ENCODE results near the gene TCEA3. TPM values are rescaled to one million over a fixed set of nuclear protein-coding genes. Genes with fewer than 3 reads are reported as not detected.
A peak's percentile ranks its signal among the peaks of the same experiment; 100 is the strongest.
"Not testable (repeated sequence)": the region's sequence is repeated elsewhere in the genome, so short reads cannot be mapped to it uniquely, and the experiment has no call there.

Gene TCEA3
- total RNA-seq, 4 donors from 2014 or later: 26.8 to 50.4 (median 48.0) TPM

- no peaks in the 10 kb centered on the region for H3K9me3 ChIP-seq
- no peaks in the 10 kb centered on the region for H3K27me3 ChIP-seq
- H3K27ac ChIP-seq: no peak overlapping the region
- peaks cover 0 to 15% of the 10 kb centered on the region in 2 donors for H3K4me1 ChIP-seq
- intact Hi-C loops (cut with DNase I): no loop called here
- H3K36me3 ChIP-seq: peaks cover 0 to 6% of the 10 kb centered on the region in 2 donors
- TF ChIP-seq CTCF (IDR thresholded peaks at IDR 0.05) (no peak), POLR2A (IDR thresholded peaks at IDR 0.05) (no peak)
- DNase-seq: no peak
- no peak overlapping the region for H3K4me3 ChIP-seq (replicated peaks in 1 of 3)
- WGBS, 2 donors: 77 to 83% methylated on average over 11 of the region's 11 CpGs
Measured at GRCh38 chr1:23384312-23385058, 40.1 kb downstream of the TCEA3 start.

- H3K4me1 ChIP-seq: peaks cover 0 to 21% of the 10 kb centered on the region in 2 donors
- WGBS, 2 donors: 67 to 75% methylated on average over 7 to 8 of the region's 8 CpGs
- no peaks in the 10 kb centered on the region for H3K9me3 ChIP-seq
- no peak for DNase-seq
- H3K36me3 ChIP-seq: peaks cover 0 to 6% of the 10 kb centered on the region in 2 donors
- intact Hi-C loops (cut with DNase I): no loop called here
- H3K27me3 ChIP-seq: no peaks in the 10 kb centered on the region
- no peak overlapping the region for H3K4me3 ChIP-seq (replicated peaks in 1 of 3)
- H3K27ac ChIP-seq: peak overlapping the region in 1 of 3 donors; percentile 26
- no peak for TF ChIP-seq CTCF (IDR thresholded peaks at IDR 0.05)
- TF ChIP-seq POLR2A (IDR thresholded peaks at IDR 0.05): no peak
Measured at GRCh38 chr1:23383577-23384311, 40.8 kb downstream of the TCEA3 start.

- H3K4me1 ChIP-seq: peaks cover 18 to 45% of the 10 kb centered on the region in 2 donors
- intact Hi-C loops (cut with DNase I): no loop called here
- H3K36me3 ChIP-seq: peaks cover 0 to 6% of the 10 kb centered on the region in 2 donors
- H3K9me3 ChIP-seq: no peaks in the 10 kb centered on the region
- no peak for TF ChIP-seq CTCF (IDR thresholded peaks at IDR 0.05)
- TF ChIP-seq POLR2A (IDR thresholded peaks at IDR 0.05): no peak
- WGBS, 2 donors: 90 to 95% methylated on average over 5 of the region's 5 CpGs
- H3K27me3 ChIP-seq: no peaks in the 10 kb centered on the region
- H3K27ac ChIP-seq: no peak overlapping the region
- DNase-seq: no peak
- no peak overlapping the region for H3K4me3 ChIP-seq (replicated peaks in 1 of 3)
Measured at GRCh38 chr1:23381233-23381885, 43.2 kb downstream of the TCEA3 start.

GRCh38 chr1:23380719-23381118 is 43.8 kb downstream of the TCEA3 start:
- Histone ChIP-seq H3K36me3 (peaks cover 0 to 6% of the 10 kb centered on the region in 2 donors), H3K4me3 (replicated peaks in 1 of 3) (no peak overlapping the region), H3K4me1 (peaks cover 18 to 46% of the 10 kb centered on the region in 2 donors), H3K27ac (peak overlapping the region in 2 of 3 donors; percentile 28 to 36), H3K27me3 (no peaks in the 10 kb centered on the region), H3K9me3 (no peaks in the 10 kb centered on the region)
- TF ChIP-seq POLR2A (IDR thresholded peaks at IDR 0.05) (no peak), CTCF (IDR thresholded peaks at IDR 0.05) (no peak)
- WGBS, 2 donors: 66 to 80% methylated on average over 4 to 5 of the region's 5 CpGs
- no peak for DNase-seq
- intact Hi-C loops (cut with DNase I): no loop called here

GRCh38 chr1:23380236-23380635 is 44.3 kb downstream of the TCEA3 start:
- H3K36me3 ChIP-seq; H3K4me3 ChIP-seq (replicated peaks in 1 of 3); DNase-seq; intact Hi-C loops (cut with DNase I); H3K27me3 ChIP-seq; H3K9me3 ChIP-seq: not testable (repeated sequence)
- Histone ChIP-seq H3K27ac (peak overlapping the region; percentile 24 to 36 (median 28)), H3K4me1 (peaks cover 22 to 49% of the 10 kb centered on the region in 2 donors)
- 31 to 37% methylated on average over 4 of the region's 4 CpGs for WGBS, 2 donors
